GM19239 (cell line): ENCODE results near the gene CHRDL2.
"Not testable (repeated sequence)": the region's sequence is repeated elsewhere in the genome, so short reads cannot be mapped to it uniquely, and the experiment has no call there.

ENCODE experiments used
- DNase-seq: peaks from one replicate; pipeline ENCODE4 v3.0.0; 2011; ENCODE audit warnings: low spot score; ENCODE audit not compliant: insufficient read length
- FAIRE-seq: peaks from 2 replicates; lab custom pipeline; 2011; peaks lifted over from hg19 to GRCh38; lab: Jason Lieb, UNC

CHRDL2 gene, protein sequence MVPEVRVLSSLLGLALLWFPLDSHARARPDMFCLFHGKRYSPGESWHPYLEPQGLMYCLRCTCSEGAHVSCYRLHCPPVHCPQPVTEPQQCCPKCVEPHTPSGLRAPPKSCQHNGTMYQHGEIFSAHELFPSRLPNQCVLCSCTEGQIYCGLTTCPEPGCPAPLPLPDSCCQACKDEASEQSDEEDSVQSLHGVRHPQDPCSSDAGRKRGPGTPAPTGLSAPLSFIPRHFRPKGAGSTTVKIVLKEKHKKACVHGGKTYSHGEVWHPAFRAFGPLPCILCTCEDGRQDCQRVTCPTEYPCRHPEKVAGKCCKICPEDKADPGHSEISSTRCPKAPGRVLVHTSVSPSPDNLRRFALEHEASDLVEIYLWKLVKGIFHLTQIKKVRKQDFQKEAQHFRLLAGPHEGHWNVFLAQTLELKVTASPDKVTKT

DNA sequence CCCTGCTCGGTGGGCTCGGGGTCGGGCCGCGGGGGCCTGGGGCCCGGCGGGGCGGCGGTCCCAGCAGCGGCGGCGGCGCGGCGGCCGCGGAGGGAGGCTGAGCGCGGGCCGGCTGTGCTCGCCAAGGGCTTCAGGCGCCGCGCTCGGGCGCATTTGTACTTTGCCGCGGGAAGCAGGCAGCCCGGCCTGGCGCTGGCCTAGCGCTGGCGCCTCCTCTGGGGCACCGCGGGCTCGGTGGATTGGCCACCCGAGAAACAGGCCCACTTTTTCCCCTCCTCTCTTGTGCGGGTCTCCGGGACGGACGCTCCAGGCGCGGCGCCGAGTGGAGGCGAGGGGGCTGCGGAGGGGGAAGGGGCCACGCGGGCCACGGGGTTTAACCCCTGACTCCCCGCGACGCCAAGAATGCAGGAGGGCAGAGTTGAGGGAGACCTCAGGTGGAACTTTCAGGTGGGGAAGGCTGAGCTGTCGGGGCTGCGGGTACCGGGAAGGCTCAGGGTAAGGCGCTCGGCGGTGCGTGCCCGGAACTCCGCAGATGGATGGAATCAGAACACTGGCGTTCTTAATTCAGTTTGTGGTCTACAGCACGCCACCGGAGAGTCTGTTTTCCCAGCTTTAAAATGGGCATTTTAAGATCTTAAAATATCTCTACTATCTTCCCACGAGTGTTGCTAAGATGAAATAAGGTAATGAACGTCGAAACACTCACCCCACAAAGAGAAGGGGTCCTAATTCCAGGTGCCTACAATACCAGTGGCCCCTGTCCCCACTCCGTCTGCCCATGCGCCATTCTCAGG is at the start of gene CHRDL2:
CHRDL2 (minus strand) TSS at position 126 of the 794 bp plus-strand sequence. CDS start 538 bp downstream, outside the sequence.
- DNase-seq, result no peak

DNA sequence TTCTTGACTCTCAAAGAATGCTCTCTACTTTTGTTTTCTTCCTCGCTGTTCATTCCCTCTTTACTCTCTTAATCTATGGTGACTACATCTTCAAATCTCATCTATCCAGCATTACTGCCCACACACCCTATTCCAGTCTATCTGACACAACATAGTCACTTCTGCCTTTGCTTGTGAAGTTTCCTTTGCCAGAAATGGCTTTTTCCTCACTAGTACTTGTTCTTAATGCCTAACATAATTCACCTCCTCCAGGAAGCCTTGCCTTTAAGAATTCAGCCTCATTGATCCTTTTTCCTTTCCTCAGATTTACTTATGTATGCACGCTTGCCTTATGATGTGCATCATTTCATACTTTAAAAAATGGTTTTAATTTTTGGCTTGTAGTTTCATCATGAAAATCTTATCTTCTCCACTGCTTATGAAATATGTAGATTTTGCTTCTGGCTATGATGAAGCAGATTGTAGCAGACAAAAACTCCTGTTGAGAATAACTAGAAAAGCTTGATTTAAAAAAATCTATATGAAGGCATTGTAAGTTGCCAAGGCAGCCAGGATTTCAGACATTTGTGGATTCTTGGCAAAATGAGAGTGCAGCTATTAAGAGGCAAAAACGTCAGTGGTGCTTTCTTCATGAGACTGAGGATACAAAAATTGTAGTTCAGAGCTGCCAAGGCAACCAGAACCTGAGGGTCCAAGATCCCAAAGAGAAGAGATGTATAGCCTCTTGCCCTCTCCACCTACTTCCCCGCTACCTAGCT is 49.2 kb upstream of the CHRDL2 start:
- no peak for FAIRE-seq
- no peak for DNase-seq

More for the DNA sequence above, at the start of gene CHRDL2:
- no peak for FAIRE-seq

DNA sequence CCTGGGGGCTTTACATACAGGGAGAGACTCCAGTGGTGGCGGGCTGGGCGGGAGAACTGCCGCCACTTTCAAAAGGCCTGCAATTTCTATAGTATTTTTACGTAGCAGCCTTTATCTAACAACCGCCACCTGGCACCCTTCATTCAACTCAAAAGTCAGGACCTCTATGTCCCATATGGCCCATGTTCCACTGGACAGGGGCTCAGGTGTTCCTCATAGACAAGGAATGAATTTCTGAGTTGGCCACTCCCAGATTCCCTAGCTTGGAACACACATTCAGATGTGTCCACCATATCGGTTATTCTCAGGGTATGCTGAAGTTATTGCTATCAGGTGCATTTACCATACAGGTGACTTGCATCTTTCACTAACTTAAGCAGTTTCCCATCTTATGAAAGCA is 47.4 kb upstream of the CHRDL2 start:
- FAIRE-seq (no peak), DNase-seq (no peak)

DNA sequence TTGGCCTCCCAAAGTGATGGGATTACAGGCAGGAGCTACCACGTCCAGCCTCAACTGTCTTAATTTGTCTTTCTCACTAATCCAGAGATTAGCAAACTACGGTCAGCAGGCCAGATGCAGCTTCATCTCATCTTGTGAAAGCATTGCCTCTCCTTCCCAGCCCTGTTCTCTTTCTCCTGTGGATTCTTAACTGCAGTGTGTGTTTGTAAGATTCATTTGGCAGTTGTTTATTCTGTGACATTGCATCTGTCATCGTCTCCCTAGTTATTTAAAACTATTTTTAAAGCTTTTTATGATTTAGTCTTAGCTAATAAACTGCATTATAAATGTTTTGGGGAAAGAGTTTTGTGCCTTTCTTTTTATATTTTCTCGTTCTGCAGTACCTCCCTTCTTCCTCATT is 46.7 kb upstream of the CHRDL2 start:
- DNase-seq (no peak), FAIRE-seq (no peak)

DNA sequence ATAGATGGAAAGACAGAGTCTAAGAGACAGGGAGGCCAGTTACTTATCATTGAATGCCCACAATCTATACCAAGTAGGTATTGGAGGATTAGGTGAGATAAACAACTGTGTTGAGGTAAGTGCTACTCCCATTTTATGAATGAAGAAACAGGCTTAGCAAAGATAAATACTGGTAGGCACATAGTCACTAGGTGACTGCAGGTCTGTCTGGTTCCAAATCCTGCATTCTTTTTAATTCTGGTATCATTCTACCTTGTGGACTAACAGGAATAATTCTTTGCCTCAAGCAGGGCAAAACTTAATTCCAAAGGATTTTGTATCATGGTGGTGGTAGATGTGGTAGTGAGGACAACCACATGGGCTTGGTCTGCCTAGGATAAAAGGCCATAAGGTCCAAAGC is 45.8 kb upstream of the CHRDL2 start:
- FAIRE-seq, result no peak

DNA sequence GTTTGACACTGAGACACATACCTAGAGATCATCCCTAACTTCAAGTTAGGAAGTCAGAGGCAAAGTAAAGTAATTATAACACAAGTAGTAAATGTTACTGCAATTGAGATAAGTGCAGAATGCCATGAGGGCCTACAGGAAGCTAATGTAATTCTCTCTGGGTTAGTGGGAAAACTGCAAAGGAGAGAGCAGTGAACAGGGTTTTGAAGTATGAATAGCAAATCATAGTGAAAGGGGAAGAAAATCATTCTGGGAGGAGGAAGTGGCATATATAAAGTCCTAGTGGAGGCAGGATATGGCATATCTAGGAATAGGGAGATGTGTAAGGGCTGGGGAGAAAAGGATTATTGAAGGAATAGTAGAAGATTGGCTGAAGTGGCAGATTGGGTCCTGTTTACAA is 45.3 kb upstream of the CHRDL2 start:
- DNase-seq, result no peak
- FAIRE-seq, result no peak

More for the DNA sequence above, 45.8 kb upstream of the CHRDL2 start:
- no peak for DNase-seq

DNA sequence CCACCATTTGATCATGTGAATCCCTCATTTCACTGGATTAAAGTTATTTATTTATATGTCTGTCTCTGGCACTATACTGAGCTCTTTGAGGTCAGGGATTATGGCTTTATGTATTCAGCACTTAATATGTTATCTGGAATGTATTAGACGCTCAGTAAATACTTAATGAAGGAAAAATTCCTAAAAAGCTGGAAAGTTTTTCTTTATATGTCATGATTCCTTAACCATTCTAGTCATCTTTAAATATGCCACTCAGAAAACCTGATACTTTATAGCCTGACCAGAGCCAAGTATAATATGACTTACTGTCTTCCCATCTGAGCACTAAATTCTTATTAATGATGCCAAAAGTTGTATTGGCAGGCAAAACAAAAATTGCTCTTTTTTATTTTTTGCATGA is 44.5 kb upstream of the CHRDL2 start:
- FAIRE-seq (no peak), DNase-seq (no peak)

DNA sequence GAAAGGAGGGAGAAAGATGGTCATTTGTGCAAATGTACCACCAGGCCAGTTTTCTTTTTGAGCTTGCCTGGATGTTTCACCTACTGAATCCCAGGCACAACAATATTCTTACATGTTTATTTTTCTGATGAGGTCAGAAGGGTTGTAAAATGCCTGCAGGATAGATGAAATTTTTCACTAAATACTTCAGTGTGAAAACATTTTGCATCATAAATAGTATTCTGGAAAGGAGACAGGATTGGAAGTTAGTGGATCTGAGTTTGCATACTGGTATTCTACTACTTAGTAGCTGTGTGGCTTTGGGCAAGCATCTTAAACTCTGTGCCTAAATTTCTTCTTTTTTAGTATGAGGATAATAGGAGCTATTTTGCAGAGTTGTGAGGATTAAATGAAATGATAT is 42.2 kb upstream of the CHRDL2 start:
- FAIRE-seq (no peak), DNase-seq (no peak)

DNA sequence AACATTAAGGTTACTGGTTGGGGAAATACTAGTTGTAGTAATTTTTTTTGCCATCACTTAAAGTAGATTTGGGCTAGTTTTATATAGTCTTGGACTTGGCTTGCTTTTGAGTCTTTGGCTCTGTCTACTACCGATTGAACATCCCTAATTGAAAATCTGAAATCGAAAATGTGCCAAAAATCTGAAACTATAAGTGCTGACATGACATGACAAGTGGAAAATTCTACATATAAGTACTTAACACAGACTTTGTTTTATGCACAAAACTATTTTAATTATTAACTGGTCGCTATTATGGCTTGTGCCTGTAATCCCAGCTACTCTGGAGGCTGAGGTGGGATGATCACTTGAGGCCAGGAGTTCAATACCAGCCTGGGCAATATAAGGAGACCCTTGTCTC is 39.9 kb upstream of the CHRDL2 start:
- DNase-seq (no peak), FAIRE-seq (no peak)

DNA sequence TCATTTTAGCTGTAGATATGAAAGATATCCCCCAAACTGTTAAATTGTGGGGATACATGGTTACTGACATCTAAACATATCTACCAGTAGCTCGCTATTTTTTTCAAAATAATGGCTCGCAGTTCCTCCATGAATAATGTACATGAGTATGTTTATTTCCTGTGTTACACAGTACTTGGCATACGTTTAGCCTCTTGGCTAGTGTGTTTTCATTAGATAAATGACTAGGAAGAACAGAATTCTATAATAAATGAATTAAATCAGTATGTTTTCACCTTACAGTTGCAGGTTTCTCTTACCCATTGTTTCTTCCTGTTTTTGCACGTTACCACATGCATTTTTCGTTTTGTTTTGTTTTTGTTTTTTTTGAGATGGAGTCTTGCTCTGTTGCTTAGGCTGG is 39.2 kb upstream of the CHRDL2 start:
- DNase-seq (no peak), FAIRE-seq (no peak)

DNA sequence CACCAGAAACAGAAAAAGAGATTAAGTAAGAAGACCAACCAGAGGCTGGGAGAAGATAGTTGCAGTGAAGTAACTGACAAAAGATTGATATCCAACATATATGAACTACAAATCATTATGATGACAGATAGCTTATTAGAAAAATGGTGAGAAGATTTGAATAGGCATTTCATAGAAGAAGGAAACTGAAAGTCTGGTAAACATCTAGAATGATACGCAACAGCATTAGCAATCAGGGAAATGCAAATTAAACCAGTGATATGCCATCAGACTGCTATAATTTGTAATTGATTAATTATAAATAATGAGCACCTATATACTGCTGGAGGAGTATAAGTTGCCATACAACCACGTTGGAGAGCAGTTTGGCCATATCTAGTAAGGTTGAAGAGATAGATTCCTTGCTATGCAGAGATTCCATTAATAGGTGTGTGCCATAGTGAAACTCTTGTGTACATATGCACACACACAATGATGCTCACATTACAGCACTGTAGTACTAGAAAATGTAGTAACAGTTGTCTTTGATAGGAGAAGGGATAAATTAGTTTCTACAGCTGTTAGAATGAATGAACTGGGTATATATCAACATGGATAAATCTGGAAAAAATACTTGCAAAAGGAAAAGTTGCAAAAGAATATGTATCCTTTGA is 38.0 kb upstream of the CHRDL2 start:
- DNase-seq, result no peak
- no peak for FAIRE-seq

DNA sequence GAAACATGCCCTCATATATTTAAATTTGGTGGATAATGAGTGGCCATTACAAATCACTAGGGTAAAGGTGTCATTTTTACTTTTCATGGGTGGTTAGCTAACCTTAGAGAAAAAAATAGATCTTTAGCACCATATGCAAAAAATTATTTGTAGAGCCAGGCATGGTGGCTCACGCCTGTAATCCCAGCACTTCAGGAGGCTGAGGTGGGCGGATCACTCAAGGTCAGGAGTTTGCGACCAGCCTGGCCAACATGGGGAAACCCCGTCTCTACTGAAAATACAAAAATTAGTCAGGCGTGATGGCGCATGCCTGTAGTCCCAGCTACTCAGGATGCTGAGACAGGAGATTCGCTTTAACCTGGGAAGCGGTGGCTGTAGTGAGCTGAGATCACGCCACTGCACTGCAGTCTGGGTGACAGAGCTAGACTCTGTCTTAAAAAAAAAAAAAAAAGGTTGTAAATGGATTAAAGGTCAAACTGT is 37.0 kb upstream of the CHRDL2 start:
- FAIRE-seq, result peak; percentile 85
- DNase-seq, result not testable (repeated sequence)

DNA sequence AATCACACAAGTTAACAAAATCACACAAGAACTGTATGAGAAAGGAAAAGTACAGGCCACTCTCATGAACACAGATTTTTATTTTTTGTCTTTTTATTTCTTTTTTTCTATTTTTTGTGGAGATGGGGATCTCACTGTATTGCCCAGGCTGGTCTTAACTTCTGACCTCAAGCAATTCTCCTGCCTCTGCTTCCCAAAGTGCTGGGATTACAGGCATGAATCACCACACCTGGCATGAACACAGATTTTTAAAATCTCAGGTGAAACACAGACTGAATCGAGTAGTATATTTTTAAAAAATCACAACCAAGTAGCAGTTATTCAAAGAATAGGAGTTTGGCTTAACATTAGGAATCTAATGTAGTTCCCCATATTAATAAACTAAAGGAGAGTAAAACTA is 35.7 kb upstream of the CHRDL2 start:
- DNase-seq, result no peak
- FAIRE-seq, result no peak

DNA sequence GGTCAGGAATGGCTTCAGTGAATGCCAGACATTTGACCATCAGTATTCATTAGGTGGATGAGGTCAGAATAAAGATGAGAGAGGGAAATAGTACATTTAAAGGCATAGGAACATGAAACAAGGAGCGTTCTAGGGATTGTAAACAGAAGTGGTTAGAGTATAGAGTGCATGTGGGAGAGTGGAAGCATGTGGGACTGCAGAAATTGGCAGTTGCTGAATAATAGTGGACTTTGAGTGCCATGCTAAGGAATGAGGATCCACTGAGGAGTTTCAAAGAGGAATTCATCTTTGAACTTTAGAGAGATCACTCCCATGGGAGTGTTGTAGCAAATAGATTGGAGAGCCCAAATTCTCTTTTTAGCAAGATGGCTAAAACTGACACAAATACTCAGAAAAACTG is 25.3 kb upstream of the CHRDL2 start:
- FAIRE-seq, result no peak
- no peak for DNase-seq

DNA sequence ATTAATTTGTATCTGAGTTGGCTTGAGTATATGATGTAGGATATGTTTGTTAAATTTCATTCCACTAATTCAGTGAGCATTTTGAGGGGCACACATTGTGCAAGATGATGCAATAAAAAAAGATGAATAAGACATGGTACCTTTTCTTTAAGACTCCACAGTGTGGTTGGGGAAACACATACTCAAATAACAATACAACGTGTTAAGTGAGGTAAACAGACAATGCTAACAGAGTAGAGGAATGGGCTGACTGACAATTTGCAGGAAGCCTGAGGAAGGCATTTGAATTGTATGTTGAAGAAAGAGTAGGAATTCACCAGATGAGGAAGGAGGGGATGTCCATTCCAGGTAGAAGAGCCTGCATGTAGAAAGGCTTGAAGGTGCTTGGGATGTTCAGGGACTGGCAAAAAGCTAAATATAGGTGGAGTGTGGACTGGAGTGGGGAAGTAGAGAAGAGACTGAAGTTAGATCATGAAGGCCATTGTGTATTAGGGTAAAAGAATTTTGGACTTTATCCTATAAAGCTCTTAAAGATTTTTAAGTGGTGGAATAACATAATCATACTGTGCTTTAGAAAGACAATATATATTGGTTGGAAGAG is 24.3 kb upstream of the CHRDL2 start:
- no peak for FAIRE-seq
- no peak for DNase-seq

DNA sequence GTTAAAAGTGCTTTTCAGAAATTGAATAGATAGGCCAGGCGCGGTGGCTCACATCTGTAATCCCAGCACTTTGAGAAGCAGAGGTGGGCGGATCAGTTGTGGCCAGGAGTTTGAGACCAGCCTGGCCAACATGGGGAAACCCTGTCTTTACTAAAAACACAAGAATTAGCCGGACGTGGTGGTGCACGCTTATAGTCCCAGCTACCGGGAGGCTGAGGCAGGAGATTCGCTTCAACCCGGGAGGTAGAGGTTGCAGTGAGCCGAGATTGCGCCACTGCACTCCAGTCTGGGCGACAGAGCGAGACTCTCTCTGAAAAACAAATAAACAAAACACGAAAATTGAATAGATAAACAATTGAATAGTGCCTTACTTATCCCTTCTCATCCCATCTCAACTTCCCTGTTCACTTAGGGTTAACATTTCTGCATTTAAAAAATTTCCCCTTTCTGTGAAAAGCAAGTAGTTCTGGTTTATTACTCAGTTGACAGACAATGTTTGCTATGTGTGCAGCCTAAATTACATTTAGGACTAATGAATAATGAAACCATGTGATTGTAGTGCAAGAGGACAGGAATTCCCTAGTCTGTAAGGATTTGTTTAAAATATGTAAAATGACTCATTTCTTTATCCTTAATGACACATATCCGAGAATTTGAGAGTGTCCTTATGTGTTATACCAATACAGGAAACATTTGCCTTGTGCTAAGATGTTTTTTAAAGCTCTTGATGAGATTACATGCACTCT is 23.5 kb upstream of the CHRDL2 start:
- peak; percentile 4 for FAIRE-seq

DNA sequence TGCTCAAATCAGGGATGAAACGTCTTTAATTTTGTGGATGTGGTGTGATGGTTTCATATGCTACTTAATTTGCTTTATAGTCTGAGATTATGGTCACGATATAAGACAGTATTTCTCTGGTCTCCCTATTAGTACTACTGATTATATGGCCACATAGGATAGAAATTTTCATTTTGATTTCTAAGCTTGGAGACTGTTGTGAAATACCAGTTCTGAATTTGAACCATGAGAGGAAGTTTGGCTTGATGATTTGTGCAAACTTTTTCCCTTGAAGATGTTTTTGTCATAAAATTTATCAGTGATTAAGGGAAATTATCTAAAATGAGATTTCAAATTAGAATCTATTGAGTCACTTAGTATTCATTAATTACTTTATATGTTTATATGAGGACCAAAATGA is 20.1 kb upstream of the CHRDL2 start:
- FAIRE-seq (no peak), DNase-seq (no peak)

More for the DNA sequence above, 23.5 kb upstream of the CHRDL2 start:
- no peak for DNase-seq

DNA sequence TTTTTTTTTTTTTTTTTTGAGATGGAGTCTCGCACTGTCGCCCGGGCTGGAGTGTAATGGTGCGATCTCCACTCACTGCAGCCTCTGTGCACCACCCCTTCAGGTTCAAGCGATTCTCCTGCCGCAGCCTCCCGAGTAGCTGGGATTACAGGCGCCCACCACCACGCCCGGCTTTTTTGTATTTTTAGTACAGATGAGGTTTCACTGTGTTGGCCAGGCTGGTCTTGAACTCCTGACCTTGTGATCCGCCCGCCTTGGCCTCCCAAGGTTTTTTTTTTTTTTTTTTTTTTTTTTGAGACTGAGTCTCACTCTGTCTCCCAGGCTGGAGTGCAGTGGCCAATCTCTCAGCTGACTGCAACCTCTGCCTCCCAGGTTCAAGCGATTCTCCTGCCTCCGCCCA is 19.4 kb upstream of the CHRDL2 start:
- not testable (repeated sequence) for FAIRE-seq, DNase-seq

DNA sequence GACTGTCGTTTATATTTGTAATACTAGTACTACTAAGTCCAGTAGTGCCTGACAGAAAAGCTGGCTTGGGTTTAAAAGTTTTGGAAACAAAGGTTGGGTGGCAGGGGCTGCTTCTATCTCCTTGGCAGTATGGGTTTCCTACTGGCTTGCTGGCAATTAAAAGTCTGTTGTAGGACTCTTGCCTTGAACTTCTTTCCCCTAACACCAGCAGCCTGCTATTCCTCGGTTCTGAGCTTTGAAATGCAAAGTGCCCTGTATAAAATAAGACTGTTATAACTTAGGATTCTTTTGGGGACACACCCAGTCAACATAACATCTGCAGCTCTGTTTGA is 18.7 kb upstream of the CHRDL2 start:
- DNase-seq (no peak), FAIRE-seq (no peak)
